OCI-LY3 (cell line): ENCODE data around the gene TSPAN14.

Experiments used
- EZH2phosphoT487 ChIP-seq: fragments of 200-600 bp; shearing (Covaris generic); IDR thresholded peaks from 2 replicates; pipeline ENCODE4 v1.6.1; 2018; ENCODE audit warnings: antibody characterized with exemption, mixed run types, low read depth
- TF ChIP-seq, protein P1 (sequence below): fragments of 200-600, 300-600 bp; sonication (generic); IDR thresholded peaks from 2 replicates; pipeline ENCODE4 v1.5.1; 2014; ENCODE audit warnings: antibody characterized with exemption, low read length, low read depth

- TF ChIP-seq, protein P1, sequence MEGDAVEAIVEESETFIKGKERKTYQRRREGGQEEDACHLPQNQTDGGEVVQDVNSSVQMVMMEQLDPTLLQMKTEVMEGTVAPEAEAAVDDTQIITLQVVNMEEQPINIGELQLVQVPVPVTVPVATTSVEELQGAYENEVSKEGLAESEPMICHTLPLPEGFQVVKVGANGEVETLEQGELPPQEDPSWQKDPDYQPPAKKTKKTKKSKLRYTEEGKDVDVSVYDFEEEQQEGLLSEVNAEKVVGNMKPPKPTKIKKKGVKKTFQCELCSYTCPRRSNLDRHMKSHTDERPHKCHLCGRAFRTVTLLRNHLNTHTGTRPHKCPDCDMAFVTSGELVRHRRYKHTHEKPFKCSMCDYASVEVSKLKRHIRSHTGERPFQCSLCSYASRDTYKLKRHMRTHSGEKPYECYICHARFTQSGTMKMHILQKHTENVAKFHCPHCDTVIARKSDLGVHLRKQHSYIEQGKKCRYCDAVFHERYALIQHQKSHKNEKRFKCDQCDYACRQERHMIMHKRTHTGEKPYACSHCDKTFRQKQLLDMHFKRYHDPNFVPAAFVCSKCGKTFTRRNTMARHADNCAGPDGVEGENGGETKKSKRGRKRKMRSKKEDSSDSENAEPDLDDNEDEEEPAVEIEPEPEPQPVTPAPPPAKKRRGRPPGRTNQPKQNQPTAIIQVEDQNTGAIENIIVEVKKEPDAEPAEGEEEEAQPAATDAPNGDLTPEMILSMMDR, result no peak
- TF ChIP-seq EZH2phosphoT487, result no peak
Measured at GRCh38 chr10:80504897-80505465, 50.9 kb downstream of the TSPAN14 start.
